SK-N-SH (cell line): ENCODE measurements around the gene SAMD4A. TPM values are rescaled to one million over a fixed set of nuclear protein-coding genes. Genes with fewer than 3 reads are reported as not detected.

ENCODE experiments used
- CTCF ChIA-PET: fragments of 300-600, 350-600 bp; formaldehyde crosslinking; extraction: SDS; loops from one replicate; lab custom pipeline; 2021; lab: Yijun Ruan, JAX
- POLR2A ChIA-PET: fragments of 350-600 bp; sonication (Branson Sonifier 250); formaldehyde crosslinking; extraction: SDS; loops from one replicate; lab custom pipeline; 2020; ENCODE audit warnings: antibody characterized with exemption, inconsistent platforms; lab: Yijun Ruan, JAX
- DNase-seq: peaks from one replicate; pipeline ENCODE4 v3.0.0; 2012
- H2AFZ ChIP-seq: fragments of 200-600 bp; sonication (generic); 2 replicates; pipeline ENCODE4 v1.8.1; 2016; ENCODE audit warnings: antibody characterized with exemption, mild to moderate bottlenecking, low read depth
- H3F3A ChIP-seq: fragments of 200-600 bp; sonication (generic); replicated peaks from 2 replicates; pipeline ENCODE3; 2016; ENCODE audit warnings: antibody characterized with exemption, mild to moderate bottlenecking; ENCODE audit not compliant: insufficient read depth
- H3K27ac ChIP-seq, 2 experiments: fragments of 200-500 bp in 1 of 2; fragments of 200-600 bp in 1 of 2; sonication (Bioruptor generic) in 1 of 2; sonication (generic), shearing (Covaris generic) in 1 of 2; 2 replicates each; pipeline versions ENCODE4 v1.5.1 to v1.6.1; 2014 to 2016; ENCODE audit warnings: low read depth in 2 of 2, inconsistent platforms in 1 of 2, low read length in 1 of 2, mild to moderate bottlenecking in 1 of 2, mixed read lengths in 1 of 2
- H3K27me3 ChIP-seq: fragments of 200-600 bp; sonication (generic), shearing (Covaris generic); 2 replicates; pipeline ENCODE4 v1.6.1; 2016; ENCODE audit warnings: mixed run types; ENCODE audit not compliant: insufficient read depth
- H3K36me3 ChIP-seq, 2 experiments: fragments of 200-500 bp in 1 of 2; fragments of 200-600 bp in 1 of 2; sonication (Bioruptor generic) in 1 of 2; sonication (generic) in 1 of 2; replicated peaks in 1 of 2; 2 replicates each; pipeline versions ENCODE3 to v1.5.1; 2014 to 2016; ENCODE audit warnings: low read length in 1 of 2, mild to moderate bottlenecking in 1 of 2; ENCODE audit not compliant: insufficient read depth in 2 of 2, control insufficient read depth in 1 of 2
- H3K4me1 ChIP-seq, 2 experiments: fragments of 200-500 bp in 1 of 2; fragments of 200-600 bp in 1 of 2; sonication (Bioruptor generic) in 1 of 2; sonication (generic), shearing (Covaris generic) in 1 of 2; 2 replicates each; pipeline versions ENCODE4 v1.5.1 to v1.6.1; 2014 to 2016; ENCODE audit warnings: low read depth in 1 of 2, low read length in 1 of 2, mixed run types in 1 of 2; ENCODE audit not compliant: insufficient read depth in 2 of 2, control insufficient read depth in 1 of 2
- H3K4me2 ChIP-seq: fragments of 200-600 bp; sonication (generic), shearing (Covaris generic); 2 replicates; pipeline ENCODE4 v1.6.1; 2017; ENCODE audit warnings: mixed run types
- H3K4me3 ChIP-seq, 2 experiments: fragments of 200-500 bp in 1 of 2; fragments of 200-600 bp in 1 of 2; sonication (Bioruptor generic) in 1 of 2; sonication (generic), shearing (Covaris generic) in 1 of 2; 2 replicates each; pipeline versions ENCODE4 v1.5.1 to v1.8.1; 2014 to 2016; ENCODE audit warnings: low read depth in 2 of 2, inconsistent platforms in 1 of 2, low read length in 1 of 2, mild to moderate bottlenecking in 1 of 2, mixed read lengths in 1 of 2, moderate library complexity in 1 of 2
- H3K79me2 ChIP-seq: fragments of 200-600 bp; sonication (generic); 2 replicates; pipeline ENCODE4 v1.8.1; 2017; ENCODE audit warnings: mild to moderate bottlenecking; ENCODE audit not compliant: insufficient read depth
- H3K9ac ChIP-seq: fragments of 200-600 bp; sonication (generic); 2 replicates; pipeline ENCODE4 v1.6.1; 2017; ENCODE audit warnings: mixed run types
- H3K9me2 ChIP-seq: fragments of 200-600 bp; sonication (generic); 2 replicates; pipeline ENCODE4 v1.6.1; 2017; ENCODE audit warnings: mixed run types
- H3K9me3 ChIP-seq: fragments of 200-600 bp; sonication (generic); 2 replicates; pipeline ENCODE4 v1.6.1; 2017; ENCODE audit warnings: mixed run types, mild to moderate bottlenecking, moderate library complexity
- H4K20me1 ChIP-seq: fragments of 200-600 bp; sonication (generic); 2 replicates; pipeline ENCODE4 v1.6.1; 2017; ENCODE audit warnings: mild to moderate bottlenecking, mixed run types; ENCODE audit not compliant: insufficient read depth
- CHD2 ChIP-seq: fragments of 150-350 bp; IDR thresholded peaks from 2 replicates; pipeline ENCODE4 v1.6.1; 2018; ENCODE audit warnings: low read length; ENCODE audit not compliant: partially characterized antibody
- CTCF ChIP-seq: fragments of 200-600 bp; sonication (generic); IDR thresholded peaks from 2 replicates; pipeline ENCODE4 v1.6.1; 2017; ENCODE audit warnings: antibody characterized with exemption, mild to moderate bottlenecking, moderate library complexity
- FOXM1 ChIP-seq: IDR thresholded peaks from 2 replicates; pipeline ENCODE4 v1.4.0; 2012; ENCODE audit warnings: low read depth, mild to moderate bottlenecking
- GABPA ChIP-seq: IDR thresholded peaks from 2 replicates; pipeline ENCODE4 v1.4.0; 2012; ENCODE audit warnings: low read depth, mild to moderate bottlenecking
- MEF2A ChIP-seq: IDR thresholded peaks from 2 replicates; pipeline ENCODE4 v1.4.0; 2012; ENCODE audit warnings: low read depth, borderline replicate concordance
- MXI1 ChIP-seq: IDR thresholded peaks from 2 replicates; pipeline ENCODE4 v1.6.1; 2012; ENCODE audit warnings: mild to moderate bottlenecking, low read depth, low read length, improper control_type of control experiment
- PBX3 ChIP-seq: IDR thresholded peaks from 2 replicates; pipeline ENCODE4; 2012
- POLR2AphosphoS5 ChIP-seq: IDR thresholded peaks from 2 replicates; pipeline ENCODE4 v1.6.1; 2012; ENCODE audit warnings: low read depth, low read length
- SIN3A ChIP-seq: IDR thresholded peaks from 2 replicates; pipeline ENCODE4 v1.6.1; 2012; ENCODE audit warnings: low read depth, mild to moderate bottlenecking, low read length, moderate library complexity, borderline replicate concordance
- TAF1 ChIP-seq: IDR thresholded peaks from 2 replicates; pipeline ENCODE4 v1.6.1; 2012; ENCODE audit warnings: low read depth, mild to moderate bottlenecking, low read length, moderate library complexity, borderline replicate concordance
- YY1 ChIP-seq: IDR thresholded peaks from 2 replicates; pipeline ENCODE4 v1.4.0; 2012; ENCODE audit warnings: low read depth, mild to moderate bottlenecking
- WGBS: methylation state at CpG from one replicate; pipeline ENCODE4 v1.1.6; 2017; ENCODE audit warnings: low lambda C conversion rate; 5-methylcytosine and 5-hydroxymethylcytosine counted together
- polyA plus RNA-seq, 3 experiments: library from polyadenylated mRNA; depleted of rRNA; stranded (reverse); fragments of >200 nt; gene quantifications; 2 replicates each; pipeline ENCODE4 v1.2.3, GENCODE V29; 2012
- TF ChIP-seq, protein P1 (sequence below): IDR thresholded peaks from 2 replicates; pipeline ENCODE4 v1.4.0; 2012; ENCODE audit warnings: low read depth

The SAMD4A gene
- polyA plus RNA-seq, 1 of the 3 experiments (the other 2 are of a cell fraction) = 5.0 TPM

- WGBS = 4% methylated on average over 20 of the region's 69 CpGs
These were observed 1.8 kb upstream of the SAMD4A start for GRCh38 chr14:54564868-54565784.

More at GRCh38 chr14:54564868-54565784, 1.8 kb upstream of the SAMD4A start:
- H3K9ac ChIP-seq = peak overlapping the region; percentile 95
- peaks cover 4 to 8% of the 10 kb centered on the region in 2 experiments for H3K36me3 ChIP-seq
- H2AFZ ChIP-seq = peak overlapping the region; percentile 49; the same call in 1 of the 2 replicates
- DNase-seq = peak; percentile 78
- ChIA-PET CTCF (interaction anchor here (0.7 to 7.3 kb wide), 43 partner anchors 8 to 588 kb away, joined by 3 to 171 read pairs (median 4); partner anchors contain the start of genes CGRRF1 and GCH1), POLR2A (interaction anchor here (0.7 to 3.5 kb wide), 11 partner anchors 19 to 486 kb away, joined by 3 to 18 read pairs (median 3); partner anchors contain the start of genes MAPK1IP1L, SOCS4 and WDHD1)
- TF ChIP-seq TAF1 (peak; percentile 23; the same call in 1 of the 2 replicates), MEF2A (no peak), CTCF (peak; percentile 38), POLR2AphosphoS5 (no peak), PBX3 (0 out of 2 replicates have a peak, but pooled peaks have one; percentile 3), YY1 (0 out of 2 replicates have a peak, but pooled peaks have one; percentile 39), SIN3A (peak; percentile 8; the same call in 1 of the 2 replicates), MXI1 (peak; percentile 32), CHD2 (no peak), GABPA (no peak), FOXM1 (no peak)
- TF ChIP-seq, protein P1, sequence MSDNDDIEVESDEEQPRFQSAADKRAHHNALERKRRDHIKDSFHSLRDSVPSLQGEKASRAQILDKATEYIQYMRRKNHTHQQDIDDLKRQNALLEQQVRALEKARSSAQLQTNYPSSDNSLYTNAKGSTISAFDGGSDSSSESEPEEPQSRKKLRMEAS = 0 out of 2 replicates have a peak, but pooled peaks have one; percentile 8
- peaks cover 17% of the 10 kb centered on the region for H4K20me1 ChIP-seq
- peak overlapping the region; percentile 93 for H3K4me2 ChIP-seq
- no peaks in the 10 kb centered on the region for H3K9me2 ChIP-seq
- H3K27me3 ChIP-seq = no peaks in the 10 kb centered on the region
- H3K4me1 ChIP-seq = peaks cover 19 to 21% of the 10 kb centered on the region in 2 experiments
- peak overlapping the region; percentile 82 to 93 for H3K27ac ChIP-seq
- H3F3A ChIP-seq = peaks cover 40% of the 10 kb centered on the region
- H3K9me3 ChIP-seq = no peaks in the 10 kb centered on the region
- peaks cover 51% of the 10 kb centered on the region for H3K79me2 ChIP-seq
- H3K4me3 ChIP-seq = peak overlapping the region; percentile 70 to 73
